Activated CD4-positive, alpha-beta T cell treated with anti-CD3 and anti-CD28 coated beads, Interleukin-2, amount 50 U/mL, for 16 hours (primary cell): ENCODE results near the gene KCNQ1.

Source experiments
- DNase-seq: peaks from one replicate; pipeline ENCODE4 v3.0.0-alpha.2; 2020

KCNQ1 gene

DNA sequence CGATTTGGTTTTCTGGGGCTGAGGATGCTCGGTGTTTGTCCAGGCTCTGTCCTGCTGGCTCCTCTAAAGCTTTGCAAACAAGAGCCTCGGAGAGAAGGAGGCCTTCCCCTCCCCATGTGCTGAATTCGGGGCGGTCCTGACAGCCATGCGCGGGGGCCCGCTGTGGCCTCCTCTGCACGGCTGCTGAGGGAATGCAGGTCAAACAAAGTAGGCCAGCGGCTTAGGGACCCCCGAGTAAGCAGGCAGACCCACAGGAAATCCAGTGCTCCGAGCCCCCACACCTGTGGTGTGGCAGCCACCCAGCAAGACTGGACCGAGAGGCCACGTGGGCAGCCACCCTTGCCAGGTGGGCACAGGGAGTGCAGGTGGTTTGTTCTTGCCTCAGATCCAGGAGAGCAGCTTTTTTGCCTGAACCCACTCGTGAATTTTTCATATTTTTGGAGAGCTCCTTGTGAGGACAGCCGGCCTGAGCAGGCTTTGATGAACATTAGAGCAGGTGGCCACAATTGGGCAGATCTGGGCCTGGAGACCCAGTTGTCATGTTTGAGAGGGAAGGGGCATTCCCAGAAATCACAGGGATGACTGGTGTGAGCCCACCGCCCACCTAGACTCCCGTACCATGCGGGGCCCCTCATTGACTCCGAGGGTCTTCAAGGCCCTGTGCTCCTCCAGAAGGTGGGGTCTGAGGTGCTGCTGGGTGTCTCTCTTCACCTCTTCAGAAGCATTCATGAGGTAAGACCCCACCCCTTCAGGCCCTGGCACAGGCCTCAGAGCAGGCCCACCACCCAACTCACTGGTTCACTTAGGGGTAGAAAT lies 298.0 kb downstream of the KCNQ1 start:
- DNase-seq, result no peak

DNA sequence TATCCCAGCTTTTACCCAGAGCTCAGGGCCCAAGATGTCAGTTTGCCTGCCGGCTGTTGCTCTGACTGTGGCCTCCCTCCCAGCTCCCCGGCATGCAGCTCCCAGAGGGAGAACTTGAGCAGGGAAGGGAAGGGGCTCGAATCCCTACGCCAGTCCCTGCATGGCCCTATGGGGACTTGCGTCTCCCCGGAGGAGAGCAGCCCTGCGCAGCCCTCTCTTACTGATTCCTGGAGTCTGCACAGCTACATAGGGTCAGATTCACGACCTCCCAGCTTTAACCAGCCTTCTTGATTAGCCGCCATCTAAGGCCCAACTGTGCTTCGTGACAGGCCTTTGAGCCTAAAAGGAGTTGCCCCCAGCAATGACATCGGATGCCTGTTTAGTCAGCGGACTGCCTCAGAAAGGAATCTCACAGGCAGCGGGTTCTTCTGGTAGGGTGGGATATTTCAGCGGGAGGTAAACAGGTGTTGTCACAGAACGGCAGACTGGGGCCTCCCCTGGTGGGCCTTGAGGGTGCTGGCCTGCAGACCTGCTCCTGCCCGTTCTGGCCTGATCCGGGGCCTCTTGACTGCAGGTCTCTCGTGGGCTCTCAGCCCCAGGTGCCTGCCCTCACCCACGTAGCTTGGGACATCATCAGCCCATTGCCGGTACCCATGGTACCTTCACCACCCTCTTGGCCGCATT lies 298.8 kb downstream of the KCNQ1 start:
- DNase-seq, result no peak

DNA sequence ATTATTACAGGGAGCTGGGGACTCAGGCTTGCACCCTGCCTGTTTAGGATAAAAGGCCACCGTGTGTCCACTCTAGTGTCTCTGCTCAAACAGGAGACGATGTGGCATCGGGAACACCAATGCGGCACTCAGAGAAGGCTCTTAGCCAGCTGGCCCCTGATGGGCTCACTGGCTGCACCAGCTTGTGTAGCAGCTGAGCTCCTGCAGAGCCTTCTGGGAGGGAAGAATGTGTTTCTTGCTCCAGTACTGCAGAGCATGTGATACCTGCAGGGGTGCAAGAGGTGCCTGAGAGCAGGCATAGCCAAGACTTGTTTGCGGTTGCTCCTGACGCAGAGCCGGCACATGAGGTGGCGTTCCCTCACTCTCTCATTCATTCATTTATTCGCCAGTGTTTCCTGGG lies 299.4 kb downstream of the KCNQ1 start:
- no peak for DNase-seq

DNA sequence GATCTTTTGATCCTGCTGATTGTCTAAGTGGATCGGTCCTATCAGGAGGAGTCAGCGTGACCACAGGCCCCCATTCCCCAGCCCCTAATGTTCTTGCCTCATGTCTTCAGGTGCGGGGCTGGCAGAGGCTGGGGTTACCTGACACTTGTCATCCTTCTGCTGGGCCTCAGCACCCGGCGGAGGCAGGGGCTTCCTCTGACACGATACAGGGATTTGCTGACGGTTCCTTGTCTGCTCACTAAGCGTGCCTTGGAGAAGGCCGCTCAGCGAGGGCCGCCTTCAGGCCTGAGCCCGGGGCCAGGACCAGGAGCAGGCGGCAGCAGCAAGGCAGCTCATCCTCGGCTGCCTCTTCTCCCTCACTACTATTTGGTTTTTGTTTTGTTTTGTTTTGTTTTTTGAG lies 300.7 kb downstream of the KCNQ1 start:
- no peak for DNase-seq

DNA sequence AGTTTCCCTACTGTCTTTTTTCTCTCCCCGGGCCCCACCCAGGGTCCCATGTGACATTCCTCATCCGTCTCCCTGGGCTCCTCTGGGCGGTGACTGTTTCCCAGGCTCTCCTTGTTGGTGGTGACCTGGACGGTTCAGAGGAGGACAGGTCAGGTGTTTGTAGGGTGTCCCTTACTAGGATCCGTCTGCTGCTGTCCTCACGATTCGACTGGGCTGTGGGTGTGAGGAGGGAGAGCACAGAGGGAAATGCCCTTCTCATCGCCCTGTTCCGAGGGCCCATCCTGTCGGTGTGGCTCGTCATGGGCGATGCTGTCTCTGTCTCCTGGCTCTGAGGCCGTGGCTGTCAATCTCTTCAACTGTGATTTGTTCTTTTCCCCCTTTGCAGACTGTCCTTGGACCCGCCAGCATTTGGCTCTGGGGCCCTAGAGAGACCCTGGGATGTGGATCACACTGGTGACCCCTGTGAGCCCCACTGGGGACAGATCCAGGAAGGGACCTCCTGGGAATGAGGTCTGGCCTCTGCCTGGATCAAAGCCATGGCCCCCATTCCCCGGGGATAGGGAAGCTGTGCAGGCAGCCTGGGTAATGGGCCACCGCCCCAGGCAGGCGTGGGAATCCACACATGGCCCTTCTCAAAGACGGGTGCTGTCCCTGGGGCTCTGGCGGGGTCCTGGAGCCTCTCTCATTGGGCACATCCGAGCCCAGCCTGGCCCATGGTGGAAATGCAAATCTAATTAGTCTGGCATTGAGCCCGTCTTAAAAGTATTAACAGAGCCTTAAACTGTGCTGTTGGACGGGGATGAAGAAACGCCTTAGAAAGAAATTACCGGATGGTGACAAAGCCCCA lies 301.8 kb downstream of the KCNQ1 start:
- no peak for DNase-seq

DNA sequence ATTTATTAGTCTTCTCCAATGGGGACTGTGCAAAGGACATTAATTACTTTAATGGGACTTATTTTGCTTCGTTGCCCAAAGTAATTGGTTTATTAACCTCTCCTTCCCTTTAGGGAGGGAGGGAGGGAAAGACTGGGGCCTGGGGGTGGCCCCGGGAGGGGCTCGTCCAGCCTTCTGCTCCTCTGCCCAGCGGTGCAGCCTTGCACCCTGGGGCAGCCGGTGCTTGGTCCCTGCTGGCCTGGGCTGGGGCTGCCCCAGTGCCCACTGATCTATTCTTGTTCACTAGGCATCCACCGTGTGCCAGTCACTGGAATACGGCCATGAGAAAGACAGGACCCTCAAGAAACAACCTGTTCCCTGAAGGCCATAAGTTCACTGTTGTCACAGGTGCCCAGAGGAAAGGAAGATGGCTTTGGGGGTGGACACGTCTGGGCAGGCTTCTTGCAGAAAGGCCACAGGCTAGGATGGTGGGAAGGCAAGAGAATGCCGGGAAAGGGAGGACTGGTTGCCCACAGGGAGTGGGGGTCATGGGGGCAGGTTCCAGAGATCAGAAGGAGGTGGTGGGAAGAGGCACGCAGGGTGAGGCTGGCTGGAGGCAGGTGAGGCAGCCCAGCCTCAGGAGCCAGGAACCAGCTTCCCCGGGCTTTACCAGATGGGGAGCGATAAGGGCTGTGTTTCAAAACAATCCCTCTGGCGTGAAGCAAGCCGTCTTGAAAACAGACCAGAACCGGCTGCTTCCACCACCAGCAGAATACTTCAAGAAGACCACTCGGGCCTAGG lies 302.6 kb downstream of the KCNQ1 start:
- DNase-seq, result no peak

DNA sequence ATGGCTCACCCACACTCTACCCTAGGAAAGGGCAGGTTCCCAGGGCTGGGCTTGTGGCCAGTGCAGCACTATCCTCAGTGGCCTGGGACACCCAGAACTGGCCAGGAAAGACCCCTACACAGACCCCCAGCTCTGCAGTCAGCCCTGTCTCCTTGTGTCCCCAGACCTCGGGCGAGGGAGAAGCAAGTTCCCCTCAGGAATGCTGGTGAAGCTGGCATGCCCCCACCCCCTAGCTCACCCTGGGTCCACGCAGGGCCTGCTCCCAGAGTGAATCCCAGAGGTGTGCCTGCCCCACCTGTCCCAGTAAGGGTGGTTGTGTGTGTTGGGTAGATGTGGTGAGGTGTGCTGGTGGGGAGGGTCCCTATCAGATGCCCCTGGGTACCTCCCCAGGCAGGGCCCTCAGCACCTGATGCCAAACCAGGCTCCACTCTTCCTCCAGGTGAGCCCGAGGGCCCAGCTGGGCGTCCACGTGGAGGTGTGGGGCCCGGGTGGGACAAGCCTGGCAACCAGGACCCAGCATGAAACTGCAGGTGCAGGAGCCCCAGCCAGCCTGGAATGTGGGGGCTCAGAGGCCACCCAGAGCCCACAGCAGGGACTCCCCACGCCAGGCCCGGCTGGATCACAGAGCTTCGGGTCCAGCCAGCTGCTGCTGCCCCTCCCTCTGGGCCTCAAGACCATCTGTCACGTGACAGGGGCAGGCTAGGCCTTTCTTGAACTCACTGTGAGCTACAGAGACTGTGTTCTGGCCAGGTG lies 303.4 kb downstream of the KCNQ1 start:
- DNase-seq, result no peak

DNA sequence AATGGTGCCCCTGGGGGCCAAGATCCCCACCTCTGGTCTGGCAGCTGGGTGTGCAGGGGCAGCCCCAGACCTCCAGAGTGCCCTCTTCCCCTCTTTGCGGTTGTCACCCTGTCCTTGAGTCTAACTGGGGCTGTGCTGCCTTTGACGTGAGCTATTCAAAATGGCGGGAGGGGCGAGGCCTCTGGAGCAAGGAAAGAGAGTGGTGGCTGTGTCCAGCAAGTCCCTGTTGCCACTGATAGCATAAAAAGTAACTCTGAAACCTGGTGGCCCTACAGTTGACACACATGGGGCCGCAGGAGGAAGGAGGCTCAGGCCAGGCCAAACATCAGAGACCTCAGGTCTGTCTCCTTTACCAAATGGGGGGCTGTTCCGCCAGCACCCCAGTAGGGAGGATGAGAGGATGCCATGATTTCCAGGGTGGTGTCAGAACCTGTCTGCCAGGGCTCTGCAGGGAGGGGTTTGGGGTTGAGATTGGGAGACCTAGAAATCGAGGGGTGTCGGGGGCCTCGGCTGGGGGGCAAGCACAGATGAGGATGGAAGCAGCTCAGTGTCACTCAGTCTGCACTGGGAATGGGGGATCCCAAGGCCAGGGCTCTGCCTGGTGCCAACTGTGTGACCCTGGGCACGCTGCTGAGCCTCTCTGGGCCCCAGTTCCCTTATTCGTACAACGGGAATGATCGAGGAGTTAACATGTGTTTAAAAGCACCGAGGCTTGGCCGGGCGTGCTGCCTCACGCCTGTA lies 304.2 kb downstream of the KCNQ1 start:
- no peak for DNase-seq

DNA sequence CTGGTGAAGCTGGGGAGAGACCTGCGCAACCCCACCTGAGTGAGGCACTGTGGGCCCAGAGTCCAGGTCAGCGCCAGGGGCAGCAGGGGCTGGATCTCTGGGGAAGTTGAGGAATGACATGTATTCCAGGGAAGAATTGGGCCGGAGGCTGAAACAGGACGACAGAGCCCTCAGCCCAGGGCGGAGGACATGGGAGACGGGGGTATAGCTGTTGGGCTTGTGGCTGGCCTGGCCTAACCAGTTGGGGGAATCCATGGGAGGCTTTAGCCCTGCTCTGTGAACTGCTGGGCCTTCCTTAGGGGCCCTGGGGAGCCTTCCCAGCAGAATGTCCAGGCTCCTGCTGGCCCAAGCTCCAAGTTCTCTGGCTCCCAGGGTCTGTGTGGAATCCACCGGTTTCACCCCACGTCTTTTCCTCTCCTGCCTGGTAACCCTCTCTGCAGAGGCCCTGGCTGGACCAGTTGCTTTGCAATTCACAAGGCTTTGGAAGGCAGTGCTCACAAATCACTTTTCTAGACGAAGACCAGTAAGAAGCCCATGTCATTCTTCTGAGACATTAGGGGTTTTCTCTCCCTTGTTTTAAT lies 305.4 kb downstream of the KCNQ1 start:
- DNase-seq, result no peak

DNA sequence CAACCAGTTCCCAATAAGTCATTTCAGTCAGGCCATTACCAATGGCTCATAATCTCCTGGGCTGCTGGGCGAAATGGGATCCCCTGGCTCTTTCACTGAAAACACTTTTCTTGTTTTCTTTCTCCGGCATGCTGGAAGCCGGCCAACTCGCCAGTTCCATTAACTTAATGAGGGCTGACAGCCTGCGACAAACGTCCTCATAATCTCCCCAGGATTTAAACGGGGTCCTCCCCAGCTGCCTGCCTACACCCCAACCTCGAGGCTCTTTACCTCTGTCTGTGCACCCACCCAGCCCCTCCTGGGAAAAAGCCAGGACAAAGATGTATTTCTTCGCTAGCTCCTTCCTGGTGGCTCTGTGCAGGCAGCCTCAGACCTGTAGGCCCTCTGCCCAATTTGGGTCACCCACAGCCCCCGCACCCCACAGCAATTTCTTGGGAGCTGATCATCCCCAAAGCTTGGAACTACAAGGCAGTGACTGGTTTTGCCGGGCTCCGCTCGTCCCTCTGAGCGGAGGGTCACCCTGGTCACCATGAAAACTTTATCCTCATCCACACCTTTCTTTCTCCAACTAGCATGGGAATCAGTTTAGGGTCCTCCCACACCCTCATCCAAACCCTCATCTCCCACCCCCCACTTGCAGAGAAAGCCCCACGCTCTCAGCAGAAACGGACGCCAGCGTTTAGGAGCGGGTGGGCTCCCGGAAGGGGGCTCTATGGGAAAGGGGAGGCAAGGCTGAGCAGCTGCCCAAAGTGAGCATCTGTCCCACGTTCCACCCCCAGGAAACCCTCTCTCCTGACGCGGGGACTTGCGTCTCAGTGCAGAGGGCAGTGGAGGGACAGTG lies 306.1 kb downstream of the KCNQ1 start:
- no peak for DNase-seq

DNA sequence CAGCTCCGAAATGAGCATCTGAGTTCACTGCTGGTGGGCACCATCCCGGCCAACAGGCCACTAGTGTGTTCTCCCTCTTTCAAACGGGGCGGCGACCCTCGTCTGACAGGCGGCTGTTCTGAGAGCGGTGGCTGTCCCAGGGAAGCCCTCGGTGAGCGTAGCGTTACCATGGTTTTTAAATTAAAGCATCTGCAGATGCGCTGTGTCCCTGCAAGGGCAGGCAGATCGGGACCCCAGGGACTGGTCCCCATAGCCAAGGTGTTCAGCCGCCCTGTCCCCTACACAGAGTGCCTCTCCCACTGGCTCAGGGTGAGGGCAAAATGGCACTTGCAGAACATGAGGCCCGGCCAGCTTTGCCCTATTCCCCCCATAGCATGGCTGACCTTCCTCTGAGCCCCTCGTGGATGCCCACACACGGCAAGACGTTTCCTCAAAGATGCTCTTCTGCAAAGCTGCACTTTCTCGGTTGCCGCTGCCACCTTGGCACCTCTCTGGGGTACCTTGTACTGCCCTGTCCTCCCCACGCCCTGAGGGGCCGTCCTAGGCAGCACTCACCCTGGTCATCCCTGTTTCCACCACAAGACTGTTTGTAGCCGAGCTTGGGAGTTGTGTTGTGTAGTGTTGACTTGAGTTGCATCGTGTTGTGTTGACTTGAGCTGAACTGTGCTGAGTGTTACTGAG lies 306.9 kb downstream of the KCNQ1 start:
- no peak for DNase-seq

DNA sequence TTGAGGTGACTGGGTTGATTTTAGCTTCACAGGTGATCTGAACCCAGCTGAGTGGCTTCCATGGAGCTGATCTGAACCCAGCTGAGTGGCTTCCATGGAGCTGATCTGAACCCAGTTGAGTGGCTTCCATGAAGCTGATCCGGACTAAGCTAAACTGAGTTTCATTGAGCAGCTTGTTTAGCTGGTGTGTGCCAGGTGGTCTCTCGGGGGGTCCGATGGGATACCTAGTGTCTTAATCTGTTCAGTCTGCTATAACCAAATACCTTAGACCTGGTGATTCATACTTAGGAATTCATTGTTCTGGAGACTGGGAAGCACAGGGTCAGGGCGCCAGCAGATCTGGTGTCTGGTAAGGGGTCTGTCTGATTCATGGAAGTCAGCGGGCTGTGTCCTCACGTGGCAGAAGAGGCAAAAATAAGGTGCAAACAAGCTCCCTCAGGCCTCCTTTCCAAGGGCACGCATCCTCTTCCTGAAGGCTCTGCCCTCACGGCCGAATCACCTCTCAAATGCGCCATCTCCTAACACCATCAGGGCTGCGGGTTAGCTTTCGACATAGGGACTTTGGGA lies 307.5 kb downstream of the KCNQ1 start:
- DNase-seq, result no peak

DNA sequence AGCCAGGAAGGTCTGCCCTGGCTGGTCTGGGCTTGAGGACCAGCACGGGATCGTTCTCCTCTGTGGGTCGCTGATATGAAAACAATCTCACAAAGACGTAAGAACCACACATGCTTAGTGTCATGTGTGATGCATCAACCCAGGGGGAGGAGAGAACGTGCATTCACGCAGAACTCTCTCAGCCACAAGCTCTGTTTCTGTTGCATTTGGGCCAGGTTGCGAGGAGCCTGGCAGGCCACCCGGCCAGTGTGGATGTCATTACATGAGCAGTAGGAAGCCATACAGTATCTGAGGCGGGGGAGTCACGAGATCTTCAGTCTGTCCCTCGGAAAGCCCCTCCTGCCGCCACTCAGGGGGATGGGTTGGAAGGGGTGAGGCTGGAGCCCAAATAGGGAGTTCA lies 308.1 kb downstream of the KCNQ1 start:
- no peak for DNase-seq

DNA sequence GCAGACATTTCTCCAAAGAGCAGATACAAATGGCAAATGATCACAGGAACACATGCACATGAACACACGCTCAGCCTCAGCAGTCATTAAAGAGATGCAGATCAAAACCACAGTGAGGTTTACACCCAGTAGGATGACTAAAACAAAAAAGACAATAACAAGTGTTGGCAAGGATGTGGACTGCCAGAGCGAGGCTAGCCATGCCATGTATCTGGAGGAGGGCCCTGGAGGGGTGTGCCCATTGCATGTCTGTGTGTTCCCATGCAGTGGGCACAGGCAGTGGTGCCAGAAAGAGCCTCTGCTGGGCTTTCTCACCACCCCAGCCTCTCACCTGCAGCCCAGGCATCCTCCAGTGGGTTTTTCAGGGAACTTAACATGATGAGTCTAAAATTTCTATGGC lies 309.2 kb downstream of the KCNQ1 start:
- no peak for DNase-seq

DNA sequence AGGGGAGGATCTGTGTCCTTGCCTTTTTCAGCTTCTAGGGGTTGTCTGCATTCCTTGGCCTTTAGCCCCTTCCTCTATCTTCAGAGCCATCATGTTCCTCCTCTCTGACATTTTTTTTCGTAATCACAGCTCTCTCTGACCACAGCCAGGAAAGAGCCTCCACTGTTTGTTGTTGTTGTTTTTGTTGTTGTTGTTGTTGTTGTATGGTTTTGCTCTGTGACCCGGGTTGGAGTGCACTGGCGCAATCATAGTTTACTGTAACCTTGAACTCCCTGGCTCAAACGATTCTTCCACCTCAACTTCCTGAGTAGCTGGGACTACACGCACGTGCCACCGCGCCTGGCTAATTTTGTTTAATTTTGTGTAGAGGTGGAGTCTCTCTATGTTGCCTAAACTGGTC lies 310.3 kb downstream of the KCNQ1 start:
- no peak for DNase-seq

DNA sequence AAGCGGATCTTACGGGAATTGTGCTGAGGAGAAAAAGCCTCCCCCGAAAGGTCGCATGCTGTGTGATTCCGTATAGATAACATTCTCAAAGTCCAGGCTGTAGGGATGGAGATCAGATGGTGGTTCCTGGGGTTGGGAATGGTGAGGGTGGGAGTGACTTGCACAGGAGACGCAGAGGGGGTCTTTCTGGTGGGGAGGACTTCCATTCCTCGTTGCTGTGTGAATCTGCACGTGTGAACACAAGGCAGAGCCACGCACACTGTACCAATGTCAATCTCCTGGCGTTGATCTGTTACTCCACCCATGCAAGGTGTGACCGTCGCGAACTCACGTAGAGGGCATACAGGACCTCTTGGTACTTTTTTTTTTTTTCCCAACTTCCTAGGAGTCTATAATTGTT lies 313.9 kb downstream of the KCNQ1 start:
- no peak for DNase-seq

DNA sequence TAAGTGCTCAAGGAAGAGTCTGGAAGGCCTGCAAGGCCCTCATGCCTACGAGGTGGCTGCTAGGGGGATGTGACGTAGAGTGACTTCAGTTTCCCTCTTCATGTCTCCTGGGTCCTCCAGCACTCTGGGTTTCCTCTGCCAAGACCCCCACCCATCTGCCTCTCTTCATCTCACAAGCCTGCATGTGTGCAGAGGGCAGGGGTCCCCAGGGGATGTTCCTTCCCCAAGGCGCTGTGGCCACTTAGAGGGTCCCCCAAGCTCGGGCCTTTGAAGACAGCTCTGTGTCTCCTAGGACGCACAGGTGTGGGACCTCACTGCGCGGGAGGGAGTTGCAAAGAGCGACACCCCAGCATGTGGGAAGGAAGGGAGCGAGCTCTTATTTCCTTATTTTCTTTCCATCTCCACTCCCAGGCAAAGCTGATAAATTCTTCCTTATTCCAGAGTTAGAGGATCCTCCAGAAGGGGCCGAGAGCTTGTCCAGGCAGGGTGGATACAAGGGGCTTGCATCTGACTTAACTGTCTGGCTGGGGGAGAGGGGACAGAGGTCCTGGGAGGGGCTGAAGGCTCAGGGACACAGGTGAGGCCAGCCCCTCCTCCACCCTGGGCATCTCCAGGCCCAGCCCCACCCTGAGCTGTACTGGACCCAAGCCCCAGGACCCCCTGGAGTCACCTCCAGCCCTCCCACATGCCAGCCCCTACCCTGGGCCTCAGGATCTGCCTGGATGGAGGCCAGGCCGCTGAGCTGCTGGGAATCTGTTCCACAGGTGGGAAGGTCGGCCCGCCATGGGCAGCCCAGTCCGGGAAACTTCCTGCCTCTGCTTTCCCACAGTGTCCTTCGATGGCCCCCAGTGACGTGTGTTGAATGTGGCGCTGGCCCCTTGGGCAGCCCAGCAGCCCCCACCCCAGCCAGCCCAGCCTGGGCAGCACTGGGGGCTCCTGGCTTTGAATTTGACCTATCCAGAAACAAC lies 314.7 kb downstream of the KCNQ1 start:
- DNase-seq, result no peak
